ACC112 (cell line): ENCODE results near the gene CDC27.
"Not testable (repeated sequence)": the region's sequence is repeated elsewhere in the genome, so short reads cannot be mapped to it uniquely, and the experiment has no call there.

Experiments used
- H2AFZ ChIP-seq: fragments of 200-600 bp; sonication (generic); one replicate; pipeline ENCODE4 v1.6.0; 2017; ENCODE audit warnings: antibody characterized with exemption, low read length; ENCODE audit not compliant: unreplicated experiment
- H3K27ac ChIP-seq: fragments of 200-600 bp; sonication (generic); 2 replicates; pipeline ENCODE4 v1.5.1; 2014; ENCODE audit warnings: low read depth, mild to moderate bottlenecking, antibody characterized with exemption, low read length, moderate library complexity
- H3K27me3 ChIP-seq: fragments of 200-600 bp; sonication (generic); 2 replicates; pipeline ENCODE4 v1.6.1; 2014; ENCODE audit warnings: mild to moderate bottlenecking, antibody characterized with exemption, low read length, moderate library complexity, mixed read lengths; ENCODE audit not compliant: insufficient read depth
- H3K36me3 ChIP-seq: fragments of 200-600 bp; sonication (generic); 2 replicates; pipeline ENCODE4 v1.6.1; 2016; ENCODE audit warnings: mild to moderate bottlenecking, antibody characterized with exemption, low read length, moderate library complexity, mixed read lengths; ENCODE audit not compliant: insufficient read depth
- H3K4me1 ChIP-seq: fragments of 200-600 bp; sonication (generic); one replicate; pipeline ENCODE4 v1.6.1; 2016; ENCODE audit warnings: low read length, mixed read lengths; ENCODE audit not compliant: insufficient read depth, unreplicated experiment, control insufficient read depth
- H3K4me3 ChIP-seq: fragments of 200-600 bp; sonication (generic); 2 replicates; pipeline ENCODE4 v1.5.1; 2014; ENCODE audit warnings: mild to moderate bottlenecking, low read depth, low read length
- H3K79me2 ChIP-seq: fragments of 200-600 bp; sonication (generic); one replicate; pipeline ENCODE4 v1.6.0; 2016; ENCODE audit warnings: low read length; ENCODE audit not compliant: control insufficient read depth, unreplicated experiment, insufficient read depth

Gene CDC27

GRCh38 chr17:47072886-47073285 is 116.2 kb downstream of the CDC27 start:
- Histone ChIP-seq H3K4me1 (peaks cover 18% of the 10 kb centered on the region), H3K4me3 (no peak overlapping the region), H2AFZ (no peak overlapping the region), H3K36me3 (no peaks in the 10 kb centered on the region), H3K27me3 (no peaks in the 10 kb centered on the region), H3K27ac (no peak overlapping the region), H3K79me2 (no peaks in the 10 kb centered on the region)

GRCh38 chr17:47071171-47071570 is 117.9 kb downstream of the CDC27 start:
- H3K27ac ChIP-seq, H3K27me3 ChIP-seq, H3K79me2 ChIP-seq, H3K4me3 ChIP-seq, H2AFZ ChIP-seq, H3K36me3 ChIP-seq: not testable (repeated sequence)
- H3K4me1 ChIP-seq, result peaks cover 22% of the 10 kb centered on the region

GRCh38 chr17:47070266-47070665 is 118.8 kb downstream of the CDC27 start:
- not testable (repeated sequence) for H2AFZ ChIP-seq, H3K27me3 ChIP-seq, H3K79me2 ChIP-seq, H3K4me3 ChIP-seq, H3K36me3 ChIP-seq
- Histone ChIP-seq H3K4me1 (peaks cover 23% of the 10 kb centered on the region), H3K27ac (peak overlapping the region; percentile 8; the same call in 1 of the 2 replicates)
